Lung (tissue), 12 donors: ENCODE results near the gene GARNL3. TPM values are rescaled to one million over a fixed set of nuclear protein-coding genes. Genes with fewer than 3 reads are reported as not detected.
A peak's percentile ranks its signal among the peaks of the same experiment; 100 is the strongest.

Experiments
- ATAC-seq: fragments of 200-7000 bp; cut with Tn5 transposase; one replicate; pipeline ENCODE4 v1.9.1; 2020; ENCODE audit warnings: moderate number of reproducible peaks; ENCODE audit not compliant: insufficient read depth, low FRiP score
- DNase-seq, 3 donors: peaks; one replicate each; pipeline ENCODE4 v3.0.0-alpha.2; 2013 to 2017
- H3K27ac ChIP-seq, 2 donors: one replicate each; pipeline ENCODE4 v1.5.1; 2013; ENCODE audit warnings: mild to moderate bottlenecking in 2 of 2, moderate library complexity in 2 of 2, control low read depth in 1 of 2, inconsistent platforms in 1 of 2, low read depth in 1 of 2, low read length in 1 of 2
- H3K27me3 ChIP-seq, 3 donors: one replicate each; pipeline ENCODE4 v1.5.1; 2013; ENCODE audit warnings: low read length in 2 of 3; ENCODE audit not compliant: control insufficient read depth in 3 of 3, insufficient read depth in 3 of 3
- H3K36me3 ChIP-seq, 4 donors: one replicate each; pipeline ENCODE4 v1.5.1; 2013; ENCODE audit warnings: low read length in 4 of 4, mild to moderate bottlenecking in 1 of 4, moderate library complexity in 1 of 4; ENCODE audit not compliant: control insufficient read depth in 4 of 4, insufficient read depth in 4 of 4
- H3K4me1 ChIP-seq, 5 donors: one replicate each; pipeline ENCODE4 v1.5.1; 2013; ENCODE audit warnings: low read length in 5 of 5, mild to moderate bottlenecking in 2 of 5, moderate library complexity in 1 of 5; ENCODE audit not compliant: control insufficient read depth in 5 of 5, insufficient read depth in 5 of 5
- H3K4me3 ChIP-seq: one replicate; pipeline ENCODE4 v1.5.1; 2013; ENCODE audit warnings: mild to moderate bottlenecking, control low read depth, moderate library complexity
- H3K9ac ChIP-seq, 2 donors: one replicate each; pipeline ENCODE4 v1.5.1; 2013; ENCODE audit warnings: low read length in 2 of 2, control low read depth in 1 of 2; ENCODE audit not compliant: insufficient read depth in 1 of 2
- H3K9me3 ChIP-seq, 4 donors: one replicate each; pipeline ENCODE4 v1.5.1; 2013; ENCODE audit warnings: low read length in 3 of 4, mild to moderate bottlenecking in 1 of 4, moderate library complexity in 1 of 4; ENCODE audit not compliant: control insufficient read depth in 4 of 4, insufficient read depth in 3 of 4
- CTCF ChIP-seq: IDR thresholded peaks from 2 replicates; pipeline ENCODE4 v1.5.1; 2012; ENCODE audit warnings: mild to moderate bottlenecking; ENCODE audit errors: control extremely low read depth, extremely low read depth
- WGBS, 2 donors: extraction: QIAGEN DNeasy Blood & Tissue Kit; methylation state at CpG; one replicate each; pipeline ENCODE4 v1.1.7; 2013; 5-methylcytosine and 5-hydroxymethylcytosine counted together
- polyA plus RNA-seq, 2 donors: library from polyadenylated mRNA; stranded (reverse); fragments of 200-250 nt; gene quantifications; one replicate each; pipeline ENCODE4 v1.2.1, GENCODE V29; 2013
- total RNA-seq, 2 donors: library from RNA; depleted of rRNA in 1 of 2; stranded (reverse); fragments of >200 nt in 1 of 2; gene quantifications; one replicate each; pipeline ENCODE4 v1.2.1, GENCODE V29; 2014 to 2021
- donor health status: control.
- donor health status: control.
- donor health status: Bipolar disorder and iron deficiency.
- donor health status: healthy.
- donor health status: DM: yes; HTN: yes; CAD: no.

GARNL3 gene
- total and polyA plus RNA-seq, 4 donors, result 1.5 to 31.1 (median 4.4) TPM

GRCh38 chr9:127384016-127384730, 119.6 kb downstream of the GARNL3 start:
- no peak overlapping the region for H3K4me3 ChIP-seq
- no peak overlapping the region for H3K27ac ChIP-seq
- DNase-seq, result no peak
- peaks cover 0 to 9% (median 3%) of the 10 kb centered on the region in 5 donors for H3K4me1 ChIP-seq
- no peak for ATAC-seq
- H3K9ac ChIP-seq, result no peak overlapping the region
- H3K9me3 ChIP-seq, result no peaks in the 10 kb centered on the region
- no peak for TF ChIP-seq CTCF
- H3K27me3 ChIP-seq, result no peaks in the 10 kb centered on the region
- peaks cover 0 to 3% (median 0%) of the 10 kb centered on the region in 4 donors for H3K36me3 ChIP-seq
- WGBS, 2 donors, result 84 to 90% methylated on average over 11 of the region's 11 CpGs

GRCh38 chr9:127384901-127385300, 120.3 kb downstream of the GARNL3 start:
- Histone ChIP-seq H3K4me1 (peaks cover 0 to 9% (median 3%) of the 10 kb centered on the region in 5 donors), H3K9ac (no peak overlapping the region), H3K27me3 (no peaks in the 10 kb centered on the region), H3K27ac (peak overlapping the region in 1 of 2 donors; percentile 25), H3K4me3 (no peak overlapping the region), H3K9me3 (no peaks in the 10 kb centered on the region), H3K36me3 (peaks cover 0 to 4% (median 0%) of the 10 kb centered on the region in 4 donors)
- TF ChIP-seq CTCF, result no peak
- no peak for DNase-seq
- 87 to 91% methylated on average over 13 of the region's 13 CpGs for WGBS, 2 donors
- no peak for ATAC-seq

GRCh38 chr9:127386249-127386648, 121.7 kb downstream of the GARNL3 start:
- DNase-seq, result no peak
- Histone ChIP-seq H3K4me1 (peaks cover 0 to 9% (median 3%) of the 10 kb centered on the region in 5 donors), H3K27me3 (no peaks in the 10 kb centered on the region), H3K27ac (no peak overlapping the region), H3K9ac (no peak overlapping the region), H3K4me3 (no peak overlapping the region), H3K36me3 (peaks cover 0 to 4% (median 0%) of the 10 kb centered on the region in 4 donors), H3K9me3 (no peaks in the 10 kb centered on the region)
- no peak for ATAC-seq
- WGBS, 2 donors, result 70 to 93% methylated on average over 4 of the region's 4 CpGs
- no peak for TF ChIP-seq CTCF
